Fibroblast of villous mesenchyme (primary cell): ENCODE data around the gene UVSSA. TPM values are rescaled to one million over a fixed set of nuclear protein-coding genes. Genes with fewer than 3 reads are reported as not detected.
"Not testable (repeated sequence)": the region's sequence is repeated elsewhere in the genome, so short reads cannot be mapped to it uniquely, and the experiment has no call there.

Experiments
- DNase-seq: peaks from one replicate; pipeline ENCODE4 v3.0.0-alpha.2; 2010; ENCODE audit warnings: low read depth
- H3K4me3 ChIP-seq: 2 replicates; pipeline ENCODE4 v1.5.1; 2011; ENCODE audit warnings: low read depth, mild to moderate bottlenecking, low read length
- total RNA-seq: library from RNA; depleted of rRNA; stranded (reverse); fragments of >200 nt; gene quantifications from 2 replicates; pipeline ENCODE4 v1.2.3, GENCODE V29; 2012
- TF ChIP-seq, protein P1 (sequence below): IDR thresholded peaks from 2 replicates; pipeline ENCODE4 v1.5.1; 2012; ENCODE audit warnings: low read depth, mild to moderate bottlenecking, low read length; ENCODE audit not compliant: insufficient read depth

UVSSA gene
- total RNA-seq, 1 donor: 10.8 TPM

DNA sequence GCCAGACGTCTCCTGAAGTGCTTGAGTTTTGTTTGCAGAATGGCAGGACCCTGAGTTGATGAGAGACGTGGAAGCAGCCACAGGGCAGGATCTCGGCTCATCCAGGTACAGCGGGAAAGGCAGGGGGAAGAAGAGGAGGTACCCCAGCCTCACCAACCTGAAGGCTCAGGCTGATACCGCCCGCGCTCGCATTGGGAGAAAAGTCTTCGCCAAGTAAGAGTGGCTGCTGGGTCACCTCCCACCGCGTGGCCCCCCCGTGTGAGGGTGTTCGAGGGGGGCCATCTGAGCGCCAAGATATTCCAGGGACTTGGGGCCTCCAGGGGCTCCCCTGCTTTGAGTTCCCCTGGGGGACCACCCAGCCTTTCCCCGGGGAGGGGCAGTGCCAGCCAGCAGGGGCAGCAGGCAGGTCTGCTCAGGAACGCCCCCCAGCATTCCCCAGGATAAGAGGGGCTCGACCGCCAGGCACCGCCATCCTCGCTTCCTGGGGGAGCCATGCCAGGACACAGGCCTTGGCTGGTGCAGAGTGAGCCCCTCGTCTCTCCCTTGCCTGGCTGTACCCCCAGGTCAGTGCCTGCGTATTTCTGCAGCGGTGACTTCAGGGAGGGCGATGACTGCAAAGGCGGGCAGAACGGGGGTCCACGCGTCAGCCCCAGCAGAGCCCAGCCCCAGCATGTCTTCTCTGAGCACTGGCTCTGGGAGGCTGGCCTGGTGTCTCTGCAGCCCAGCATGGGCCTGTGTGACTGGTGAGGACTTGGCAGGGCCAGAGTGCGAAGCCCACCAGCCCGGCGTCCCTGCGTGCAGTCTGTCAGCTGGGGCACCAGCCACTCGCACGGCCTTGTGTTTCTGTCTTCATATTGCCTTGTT, 37.0 kb downstream of the UVSSA start:
- H3K4me3 ChIP-seq: no peak overlapping the region
- no peak for DNase-seq
- TF ChIP-seq, protein P1, sequence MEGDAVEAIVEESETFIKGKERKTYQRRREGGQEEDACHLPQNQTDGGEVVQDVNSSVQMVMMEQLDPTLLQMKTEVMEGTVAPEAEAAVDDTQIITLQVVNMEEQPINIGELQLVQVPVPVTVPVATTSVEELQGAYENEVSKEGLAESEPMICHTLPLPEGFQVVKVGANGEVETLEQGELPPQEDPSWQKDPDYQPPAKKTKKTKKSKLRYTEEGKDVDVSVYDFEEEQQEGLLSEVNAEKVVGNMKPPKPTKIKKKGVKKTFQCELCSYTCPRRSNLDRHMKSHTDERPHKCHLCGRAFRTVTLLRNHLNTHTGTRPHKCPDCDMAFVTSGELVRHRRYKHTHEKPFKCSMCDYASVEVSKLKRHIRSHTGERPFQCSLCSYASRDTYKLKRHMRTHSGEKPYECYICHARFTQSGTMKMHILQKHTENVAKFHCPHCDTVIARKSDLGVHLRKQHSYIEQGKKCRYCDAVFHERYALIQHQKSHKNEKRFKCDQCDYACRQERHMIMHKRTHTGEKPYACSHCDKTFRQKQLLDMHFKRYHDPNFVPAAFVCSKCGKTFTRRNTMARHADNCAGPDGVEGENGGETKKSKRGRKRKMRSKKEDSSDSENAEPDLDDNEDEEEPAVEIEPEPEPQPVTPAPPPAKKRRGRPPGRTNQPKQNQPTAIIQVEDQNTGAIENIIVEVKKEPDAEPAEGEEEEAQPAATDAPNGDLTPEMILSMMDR: no peak

DNA sequence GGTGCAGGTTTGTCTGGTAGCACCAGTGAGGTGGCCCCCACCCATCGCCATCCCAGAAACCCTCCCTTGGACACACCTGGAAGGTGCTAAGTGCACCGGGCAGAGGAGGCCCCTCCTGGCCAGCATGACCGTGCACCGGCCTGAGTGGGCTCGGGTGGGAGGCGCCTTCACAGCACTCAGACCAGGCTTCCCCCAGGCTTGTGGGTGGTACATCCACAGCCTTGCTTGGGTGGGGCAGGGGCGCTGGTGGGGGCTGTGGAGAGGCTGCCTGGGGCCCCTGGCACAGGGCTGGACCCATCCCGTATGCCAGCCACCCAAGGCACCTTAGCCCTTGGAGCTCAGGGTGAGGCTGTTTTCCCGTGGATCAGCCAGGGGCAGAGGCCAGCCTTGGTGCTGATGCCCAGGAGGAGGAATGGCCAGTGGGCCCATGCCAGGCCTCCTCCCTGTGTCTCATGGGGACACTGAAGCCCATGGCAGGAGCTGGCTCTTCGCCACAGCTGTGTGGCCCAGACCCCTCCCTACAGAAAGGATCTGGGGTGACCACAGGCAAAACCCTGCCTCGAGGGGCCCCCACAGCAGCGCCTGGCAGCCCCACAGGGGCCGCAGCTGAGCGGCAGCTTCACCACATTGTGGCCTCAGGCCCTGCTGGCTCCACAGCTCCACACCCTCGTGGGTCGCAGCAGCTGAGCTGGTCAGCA, 37.8 kb downstream of the UVSSA start:
- TF ChIP-seq, protein P1: no peak
- DNase-seq: no peak
- no peak overlapping the region for H3K4me3 ChIP-seq

GRCh38 chr4:1385373-1386340, 38.6 kb downstream of the UVSSA start:
- TF ChIP-seq, protein P1: no peak
- no peak overlapping the region for H3K4me3 ChIP-seq
- DNase-seq: no peak

DNA sequence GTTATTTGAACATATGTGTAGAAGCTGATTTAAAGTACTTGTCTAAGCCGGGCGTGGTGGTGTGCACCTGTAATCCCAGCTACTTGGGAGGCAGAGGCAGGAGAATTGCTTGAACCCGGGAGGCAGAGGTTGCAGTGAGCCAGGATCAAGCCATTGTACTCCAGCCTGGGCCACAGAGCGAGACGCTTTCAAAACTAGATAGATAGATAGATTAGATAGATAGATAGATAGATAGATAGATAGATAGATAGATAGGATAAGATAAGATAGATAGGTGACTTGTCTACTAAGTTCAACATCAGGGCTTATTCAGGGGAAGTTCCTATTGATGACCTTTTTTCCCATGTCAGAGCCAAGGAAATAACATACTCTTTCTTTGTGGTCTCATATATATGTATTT, 46.4 kb downstream of the UVSSA start:
- not testable (repeated sequence) for H3K4me3 ChIP-seq, DNase-seq

DNA sequence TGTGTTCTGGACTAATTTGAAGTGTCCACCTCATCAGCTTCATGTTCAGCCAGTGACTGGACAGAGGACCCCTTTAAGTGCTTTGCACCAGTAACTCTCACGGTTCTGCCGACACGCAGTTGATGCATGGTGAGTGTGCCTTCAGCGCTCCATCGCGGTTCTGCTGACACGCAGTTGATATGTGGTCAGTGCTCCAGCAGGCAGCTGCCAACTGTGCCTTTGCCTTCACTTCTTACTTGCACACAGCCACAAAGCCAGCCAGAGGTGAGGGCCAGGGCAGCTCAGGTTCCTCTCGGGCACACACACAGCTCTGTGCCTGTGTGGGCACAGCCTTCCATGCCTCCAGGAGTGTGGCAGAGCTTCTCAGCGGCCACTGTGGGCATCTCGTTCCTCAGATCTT, 46.9 kb downstream of the UVSSA start:
- TF ChIP-seq, protein P1: no peak
- H3K4me3 ChIP-seq: no peak overlapping the region
- no peak for DNase-seq

- not testable (repeated sequence) for DNase-seq, H3K4me3 ChIP-seq
Observed at GRCh38 chr4:1394554-1395388, 47.8 kb downstream of the UVSSA start.

- H3K4me3 ChIP-seq, DNase-seq: not testable (repeated sequence)
Observed at GRCh38 chr4:1395389-1395820, 48.4 kb downstream of the UVSSA start.
